GM12892 (cell line): ENCODE data around the gene PTPRN2.

Experiments
- POLR2A ChIP-seq: IDR thresholded peaks from 2 replicates; pipeline ENCODE4 v1.6.1; 2011; ENCODE audit warnings: low read depth, low read length, control low read depth
- POLR2AphosphoS5 ChIP-seq: IDR thresholded peaks from 2 replicates; pipeline ENCODE4 v1.6.1; 2011; ENCODE audit warnings: low read depth, low read length, control low read depth

GRCh38 chr7:157516311-157516710, 1071.3 kb downstream of the PTPRN2 start:
- TF ChIP-seq POLR2A (no peak), POLR2AphosphoS5 (no peak)
